Panc1 (cell line): ENCODE data around the gene BHLHA15. TPM values are rescaled to one million over a fixed set of nuclear protein-coding genes. Genes with fewer than 3 reads are reported as not detected.

ENCODE experiments used
- ATAC-seq: fragments of 200-7000 bp; cut with Tn5 transposase; 2 replicates; pipeline ENCODE4 v1.9.1; 2020; ENCODE audit warnings: mild to moderate bottlenecking, moderate library complexity
- BruUV-seq: library from RNA; stranded (reverse); fragments of 400-500 nt; replicated peaks from 2 replicates; lab custom pipeline; 2021; lab: Mats Ljungman, UMichigan
- CTCF ChIA-PET: fragments of 300-600 bp; sonication (Branson Sonifier 250); formaldehyde crosslinking; loops from one replicate; lab custom pipeline; 2022; ENCODE audit warnings: antibody characterized with exemption; lab: Charles Lee
- POLR2A ChIA-PET: fragments of 300-600 bp; sonication (Branson Sonifier 250); formaldehyde crosslinking; loops from one replicate; lab custom pipeline; 2022; ENCODE audit warnings: antibody characterized with exemption; lab: Charles Lee
- DNase-seq: peaks from one replicate; pipeline ENCODE4 v3.0.0-alpha.2; 2010; ENCODE audit warnings: low read depth, low spot score
- H3K27ac ChIP-seq: 2 replicates; pipeline ENCODE4 v1.5.1; 2011; ENCODE audit warnings: mild to moderate bottlenecking, low read length, inconsistent platforms
- H3K27me3 ChIP-seq: fragments of 200-500 bp; sonication (Bioruptor generic); 2 replicates; pipeline ENCODE4 v1.6.0; 2014; ENCODE audit warnings: low read length, inconsistent platforms; ENCODE audit not compliant: control insufficient read depth, insufficient read depth
- H3K36me3 ChIP-seq: fragments of 200-500 bp; sonication (Bioruptor generic); 2 replicates; pipeline ENCODE4 v1.5.1; 2014; ENCODE audit warnings: inconsistent platforms, mild to moderate bottlenecking, low read length, moderate library complexity; ENCODE audit not compliant: control insufficient read depth, insufficient read depth
- H3K4me1 ChIP-seq: 2 replicates; pipeline ENCODE4 v1.5.1; 2011; ENCODE audit warnings: inconsistent platforms, mild to moderate bottlenecking, low read length, moderate library complexity; ENCODE audit not compliant: control insufficient read depth, insufficient read depth
- H3K4me3 ChIP-seq, 2 experiments: 2 replicates each; pipeline ENCODE4 v1.5.1; 2011 to 2012; ENCODE audit warnings: low read depth in 2 of 2, low read length in 2 of 2, mild to moderate bottlenecking in 2 of 2, inconsistent platforms in 1 of 2, moderate library complexity in 1 of 2
- H3K9me3 ChIP-seq: fragments of 200-500 bp; sonication (Bioruptor generic); 2 replicates; pipeline ENCODE4 v1.5.1; 2014; ENCODE audit warnings: low read depth, mild to moderate bottlenecking, inconsistent platforms, low read length, moderate library complexity; ENCODE audit not compliant: control insufficient read depth, insufficient read depth
- POLR2AphosphoS5 ChIP-seq: IDR thresholded peaks from 2 replicates; pipeline ENCODE4 v1.6.1; 2012; ENCODE audit warnings: mild to moderate bottlenecking, low read depth, low read length, moderate library complexity
- REST ChIP-seq, 2 experiments: IDR thresholded peaks; 2 replicates each; pipeline ENCODE4 v1.6.1; 2011 to 2012; ENCODE audit warnings: low read depth in 2 of 2, control low read depth in 1 of 2, low read length in 1 of 2, mild to moderate bottlenecking in 1 of 2, moderate library complexity in 1 of 2; ENCODE audit not compliant: insufficient read depth in 1 of 2
- SIN3A ChIP-seq: IDR thresholded peaks from 2 replicates; pipeline ENCODE4 v1.6.1; 2012; ENCODE audit warnings: low read depth, mild to moderate bottlenecking, low read length, moderate library complexity, borderline replicate concordance; ENCODE audit not compliant: insufficient read depth
- TCF7L2 ChIP-seq: IDR thresholded peaks from 2 replicates; pipeline ENCODE4 v1.6.1; 2011; ENCODE audit warnings: mild to moderate bottlenecking, low read depth, low read length, inconsistent platforms
- in situ Hi-C: cut with HindIII; loops from 2 replicates; pipeline ENCODE4 v1.10.0; 2016; ENCODE audit warnings: low sequenced_read_pairs, low pct_unique_long_range_greater_than_20kb
- intact Hi-C: fragments of 100-400 bp; cut with micrococcal nuclease; formaldehyde crosslinking; loops from one replicate; pipeline ENCODE4 v1.10.0; 2022; ENCODE audit not compliant: unreplicated experiment
- total RNA-seq: library from RNA; stranded (reverse); gene quantifications from one replicate; pipeline ENCODE4 v1.2.1, GENCODE V29; 2021; ENCODE audit not compliant: unreplicated experiment
- TF ChIP-seq, protein P1 (sequence below): fragments of 450-650 bp; IDR thresholded peaks from 2 replicates; pipeline ENCODE4 v1.5.1; 2017; ENCODE audit warnings: mild to moderate bottlenecking

BHLHA15 gene
- total RNA-seq, 1 experiment from 2014 or later = 0.26 TPM

GRCh38 chr7:98221611-98222532 is 10.6 kb downstream of the BHLHA15 start:
- ChIA-PET POLR2A (no interaction called here), CTCF (interaction anchor here (0.6 kb wide), 1 partner anchor 514 kb away, joined by 3 read pairs; no protein-coding TSS in a partner anchor)
- intact Hi-C loops = no loop called here
- Histone ChIP-seq H3K27me3 (no peaks in the 10 kb centered on the region), H3K4me3 (no peak overlapping the region), H3K9me3 (no peaks in the 10 kb centered on the region), H3K27ac (no peak overlapping the region), H3K36me3 (no peaks in the 10 kb centered on the region), H3K4me1 (no peaks in the 10 kb centered on the region)
- ATAC-seq (no peak), DNase-seq (no peak)
- BruUV-seq = no TSS peak
- TF ChIP-seq, protein P1, sequence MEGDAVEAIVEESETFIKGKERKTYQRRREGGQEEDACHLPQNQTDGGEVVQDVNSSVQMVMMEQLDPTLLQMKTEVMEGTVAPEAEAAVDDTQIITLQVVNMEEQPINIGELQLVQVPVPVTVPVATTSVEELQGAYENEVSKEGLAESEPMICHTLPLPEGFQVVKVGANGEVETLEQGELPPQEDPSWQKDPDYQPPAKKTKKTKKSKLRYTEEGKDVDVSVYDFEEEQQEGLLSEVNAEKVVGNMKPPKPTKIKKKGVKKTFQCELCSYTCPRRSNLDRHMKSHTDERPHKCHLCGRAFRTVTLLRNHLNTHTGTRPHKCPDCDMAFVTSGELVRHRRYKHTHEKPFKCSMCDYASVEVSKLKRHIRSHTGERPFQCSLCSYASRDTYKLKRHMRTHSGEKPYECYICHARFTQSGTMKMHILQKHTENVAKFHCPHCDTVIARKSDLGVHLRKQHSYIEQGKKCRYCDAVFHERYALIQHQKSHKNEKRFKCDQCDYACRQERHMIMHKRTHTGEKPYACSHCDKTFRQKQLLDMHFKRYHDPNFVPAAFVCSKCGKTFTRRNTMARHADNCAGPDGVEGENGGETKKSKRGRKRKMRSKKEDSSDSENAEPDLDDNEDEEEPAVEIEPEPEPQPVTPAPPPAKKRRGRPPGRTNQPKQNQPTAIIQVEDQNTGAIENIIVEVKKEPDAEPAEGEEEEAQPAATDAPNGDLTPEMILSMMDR = no peak
- no peak for TF ChIP-seq POLR2AphosphoS5
- no peak for TF ChIP-seq TCF7L2
- TF ChIP-seq REST (IDR thresholded peaks at IDR 0.05; ENCODE audit: insufficient read depth in 1 of 2, low read depth in 2 of 2, low read length in 1 of 2) = no peak
- TF ChIP-seq SIN3A = no peak
- in situ Hi-C loops = no loop called here

- CTCF ChIA-PET = no interaction called here
- BruUV-seq = no TSS peak
- DNase-seq (no peak), ATAC-seq (no peak)
- in situ Hi-C loops = no loop called here
- intact Hi-C loops = no loop called here
- POLR2A ChIA-PET = no interaction called here
- Histone ChIP-seq H3K4me1 (no peaks in the 10 kb centered on the region), H3K27me3 (no peaks in the 10 kb centered on the region), H3K36me3 (no peaks in the 10 kb centered on the region), H3K4me3 (no peak overlapping the region), H3K9me3 (no peaks in the 10 kb centered on the region), H3K27ac (no peak overlapping the region)
- TF ChIP-seq, protein P1 = no peak
- TF ChIP-seq TCF7L2 = no peak
- TF ChIP-seq REST (IDR thresholded peaks at IDR 0.05; ENCODE audit: insufficient read depth in 1 of 2, low read depth in 2 of 2, low read length in 1 of 2) = no peak
- no peak for TF ChIP-seq POLR2AphosphoS5
- TF ChIP-seq SIN3A = no peak
Observed at GRCh38 chr7:98222533-98223195, 11.4 kb downstream of the BHLHA15 start.
